Lung (tissue), 12 donors: ENCODE data around the gene DIP2B. TPM values are rescaled to one million over a fixed set of nuclear protein-coding genes. Genes with fewer than 3 reads are reported as not detected.

Experiments
- ATAC-seq: fragments of 200-7000 bp; cut with Tn5 transposase; one replicate; pipeline ENCODE4 v1.9.1; 2020; ENCODE audit warnings: moderate number of reproducible peaks; ENCODE audit not compliant: insufficient read depth, low FRiP score
- DNase-seq, 3 donors: peaks; one replicate each; pipeline ENCODE4 v3.0.0-alpha.2; 2013 to 2017
- H3K27ac ChIP-seq, 2 donors: one replicate each; pipeline ENCODE4 v1.5.1; 2013; ENCODE audit warnings: mild to moderate bottlenecking in 2 of 2, moderate library complexity in 2 of 2, control low read depth in 1 of 2, inconsistent platforms in 1 of 2, low read depth in 1 of 2, low read length in 1 of 2
- H3K27me3 ChIP-seq, 3 donors: one replicate each; pipeline ENCODE4 v1.5.1; 2013; ENCODE audit warnings: low read length in 2 of 3; ENCODE audit not compliant: control insufficient read depth in 3 of 3, insufficient read depth in 3 of 3
- H3K36me3 ChIP-seq, 4 donors: one replicate each; pipeline ENCODE4 v1.5.1; 2013; ENCODE audit warnings: low read length in 4 of 4, mild to moderate bottlenecking in 1 of 4, moderate library complexity in 1 of 4; ENCODE audit not compliant: control insufficient read depth in 4 of 4, insufficient read depth in 4 of 4
- H3K4me1 ChIP-seq, 5 donors: one replicate each; pipeline ENCODE4 v1.5.1; 2013; ENCODE audit warnings: low read length in 5 of 5, mild to moderate bottlenecking in 2 of 5, moderate library complexity in 1 of 5; ENCODE audit not compliant: control insufficient read depth in 5 of 5, insufficient read depth in 5 of 5
- H3K4me3 ChIP-seq: one replicate; pipeline ENCODE4 v1.5.1; 2013; ENCODE audit warnings: mild to moderate bottlenecking, control low read depth, moderate library complexity
- H3K9ac ChIP-seq, 2 donors: one replicate each; pipeline ENCODE4 v1.5.1; 2013; ENCODE audit warnings: low read length in 2 of 2, control low read depth in 1 of 2; ENCODE audit not compliant: insufficient read depth in 1 of 2
- H3K9me3 ChIP-seq, 4 donors: one replicate each; pipeline ENCODE4 v1.5.1; 2013; ENCODE audit warnings: low read length in 3 of 4, mild to moderate bottlenecking in 1 of 4, moderate library complexity in 1 of 4; ENCODE audit not compliant: control insufficient read depth in 4 of 4, insufficient read depth in 3 of 4
- CTCF ChIP-seq: IDR thresholded peaks from 2 replicates; pipeline ENCODE4 v1.5.1; 2012; ENCODE audit warnings: mild to moderate bottlenecking; ENCODE audit errors: control extremely low read depth, extremely low read depth
- WGBS, 2 donors: extraction: QIAGEN DNeasy Blood & Tissue Kit; methylation state at CpG; one replicate each; pipeline ENCODE4 v1.1.7; 2013; 5-methylcytosine and 5-hydroxymethylcytosine counted together
- polyA plus RNA-seq, 2 donors: library from polyadenylated mRNA; stranded (reverse); fragments of 200-250 nt; gene quantifications; one replicate each; pipeline ENCODE4 v1.2.1, GENCODE V29; 2013
- total RNA-seq, 2 donors: library from RNA; depleted of rRNA in 1 of 2; stranded (reverse); fragments of >200 nt in 1 of 2; gene quantifications; one replicate each; pipeline ENCODE4 v1.2.1, GENCODE V29; 2014 to 2021
- donor health status: control.
- donor health status: control.
- donor health status: Bipolar disorder and iron deficiency.
- donor health status: healthy.
- donor health status: DM: yes; HTN: yes; CAD: no.

Gene DIP2B
- total and polyA plus RNA-seq, 4 donors: 4.2 to 55.8 (median 18.6) TPM

GRCh38 chr12:50549885-50550284 is 45.1 kb downstream of the DIP2B start:
- H3K9ac ChIP-seq: no peak overlapping the region
- H3K4me1 ChIP-seq: peaks cover 0 to 16% (median 4%) of the 10 kb centered on the region in 5 donors
- peaks cover 0 to 5% (median 1%) of the 10 kb centered on the region in 4 donors for H3K36me3 ChIP-seq
- no peaks in the 10 kb centered on the region for H3K27me3 ChIP-seq
- no peak overlapping the region for H3K4me3 ChIP-seq
- DNase-seq (no peak), ATAC-seq (no peak)
- 88 to 92% methylated on average over 4 of the region's 4 CpGs for WGBS, 2 donors
- no peaks in the 10 kb centered on the region for H3K9me3 ChIP-seq
- no peak for TF ChIP-seq CTCF
- no peak overlapping the region for H3K27ac ChIP-seq

- H3K4me1 ChIP-seq: peaks cover 0 to 20% (median 4%) of the 10 kb centered on the region in 5 donors
- no peak for DNase-seq
- H3K9ac ChIP-seq: no peak overlapping the region
- H3K27ac ChIP-seq: peak overlapping the region in 1 of 2 donors; percentile 47
- no peak for TF ChIP-seq CTCF
- 74 to 78% methylated on average over 9 of the region's 9 CpGs for WGBS, 2 donors
- ATAC-seq: no peak
- peaks cover 0 to 5% (median 1%) of the 10 kb centered on the region in 4 donors for H3K36me3 ChIP-seq
- H3K4me3 ChIP-seq: no peak overlapping the region
- no peaks in the 10 kb centered on the region for H3K9me3 ChIP-seq
- no peaks in the 10 kb centered on the region for H3K27me3 ChIP-seq
Measured at GRCh38 chr12:50550530-50551223, 45.9 kb downstream of the DIP2B start.

- no peak for DNase-seq
- Histone ChIP-seq H3K9me3 (no peaks in the 10 kb centered on the region), H3K4me3 (no peak overlapping the region), H3K27me3 (no peaks in the 10 kb centered on the region), H3K4me1 (peaks cover 0 to 13% (median 0%) of the 10 kb centered on the region in 5 donors), H3K36me3 (peaks cover 0 to 5% (median 2%) of the 10 kb centered on the region in 4 donors), H3K9ac (no peak overlapping the region), H3K27ac (no peak overlapping the region)
- 96 to 98% methylated on average over 2 of the region's 2 CpGs for WGBS, 2 donors
- ATAC-seq: no peak
- no peak for TF ChIP-seq CTCF
Measured at GRCh38 chr12:50551866-50552265, 47.1 kb downstream of the DIP2B start.
